Astrocyte (in vitro differentiated cells and primary cell): Measurements from ENCODE around the gene HOXD13. TPM values are rescaled to one million over a fixed set of nuclear protein-coding genes. Genes with fewer than 3 reads are reported as not detected.

Experiments
- DNase-seq: peaks from one replicate; pipeline ENCODE4 v3.0.0-alpha.2; 2010; ENCODE audit warnings: low read depth
- FAIRE-seq: peaks from 2 replicates; lab custom pipeline; 2011; peaks lifted over from hg19 to GRCh38; lab: Jason Lieb, UNC
- H2AFZ ChIP-seq: 2 replicates; pipeline ENCODE4 v1.6.0; 2012; ENCODE audit warnings: low read depth, low read length, inconsistent platforms
- H3K27ac ChIP-seq: 2 replicates; pipeline ENCODE4 v1.5.1; 2011; ENCODE audit warnings: low read depth, low read length, inconsistent platforms
- H3K27me3 ChIP-seq: 2 replicates; pipeline ENCODE4 v1.6.0; 2011; ENCODE audit warnings: low read length, inconsistent platforms; ENCODE audit not compliant: insufficient read depth
- H3K36me3 ChIP-seq: 2 replicates; pipeline ENCODE4 v1.5.1; 2011; ENCODE audit warnings: low read length, inconsistent platforms; ENCODE audit not compliant: insufficient read depth
- H3K4me1 ChIP-seq: 2 replicates; pipeline ENCODE4 v1.5.1; 2011; ENCODE audit warnings: low read length, inconsistent platforms; ENCODE audit not compliant: insufficient read depth
- H3K4me2 ChIP-seq: 2 replicates; pipeline ENCODE4 v1.6.0; 2012; ENCODE audit warnings: low read length, inconsistent platforms
- H3K4me3 ChIP-seq: 2 replicates; pipeline ENCODE4 v1.5.1; 2011; ENCODE audit warnings: low read depth, mild to moderate bottlenecking, low read length, inconsistent platforms; ENCODE audit not compliant: insufficient read depth
- H3K79me2 ChIP-seq: 2 replicates; pipeline ENCODE4 v1.6.0; 2012; ENCODE audit warnings: mild to moderate bottlenecking, low read length, inconsistent platforms; ENCODE audit not compliant: insufficient read depth
- H3K9ac ChIP-seq: 2 replicates; pipeline ENCODE4 v1.6.0; 2012; ENCODE audit warnings: mild to moderate bottlenecking, low read length, inconsistent platforms
- H3K9me3 ChIP-seq: 2 replicates; pipeline ENCODE4 v1.5.1; 2012; ENCODE audit warnings: low read depth, mild to moderate bottlenecking, low read length, inconsistent platforms; ENCODE audit not compliant: insufficient read depth
- H4K20me1 ChIP-seq: 2 replicates; pipeline ENCODE4 v1.6.0; 2012; ENCODE audit warnings: low read length, inconsistent platforms; ENCODE audit not compliant: insufficient read depth
- H3K27ac Mint-ChIP-seq: one replicate; pipeline ENCODE4 v1.8.0; 2021; ENCODE audit warnings: mild to moderate bottlenecking, mixed read lengths; ENCODE audit not compliant: unreplicated experiment
- H3K27me3 Mint-ChIP-seq: one replicate; pipeline ENCODE4 v1.8.0; 2021; ENCODE audit warnings: low read depth, mixed read lengths; ENCODE audit not compliant: unreplicated experiment
- H3K36me3 Mint-ChIP-seq: one replicate; pipeline ENCODE4 v1.8.0; 2021; ENCODE audit warnings: low read depth, mixed read lengths; ENCODE audit not compliant: unreplicated experiment
- H3K4me1 Mint-ChIP-seq: one replicate; pipeline ENCODE4 v1.8.0; 2021; ENCODE audit warnings: low read depth, mixed read lengths; ENCODE audit not compliant: unreplicated experiment
- H3K4me3 Mint-ChIP-seq: one replicate; pipeline ENCODE4 v1.8.0; 2021; ENCODE audit warnings: mild to moderate bottlenecking, moderate library complexity, mixed read lengths; ENCODE audit not compliant: unreplicated experiment
- H3K9me3 Mint-ChIP-seq: one replicate; pipeline ENCODE4 v1.8.0; 2021; ENCODE audit warnings: mild to moderate bottlenecking, mixed read lengths; ENCODE audit not compliant: unreplicated experiment
- CTCF ChIP-seq: IDR thresholded peaks from 2 replicates; pipeline ENCODE4 v1.5.1; 2011; ENCODE audit warnings: low read depth, mild to moderate bottlenecking, inconsistent platforms, low read length, moderate library complexity; ENCODE audit not compliant: insufficient read depth
- EZH2 ChIP-seq: IDR thresholded peaks from 2 replicates; pipeline ENCODE4 v1.6.1; 2012; ENCODE audit warnings: mild to moderate bottlenecking, low read length, inconsistent platforms; ENCODE audit not compliant: insufficient read depth
- total RNA-seq: library from RNA; stranded (reverse); gene quantifications from 2 replicates; pipeline ENCODE4 v1.2.1, GENCODE V29; 2021

Gene HOXD13
- total RNA-seq, 1 donor from 2014 or later, result not detected

DNA sequence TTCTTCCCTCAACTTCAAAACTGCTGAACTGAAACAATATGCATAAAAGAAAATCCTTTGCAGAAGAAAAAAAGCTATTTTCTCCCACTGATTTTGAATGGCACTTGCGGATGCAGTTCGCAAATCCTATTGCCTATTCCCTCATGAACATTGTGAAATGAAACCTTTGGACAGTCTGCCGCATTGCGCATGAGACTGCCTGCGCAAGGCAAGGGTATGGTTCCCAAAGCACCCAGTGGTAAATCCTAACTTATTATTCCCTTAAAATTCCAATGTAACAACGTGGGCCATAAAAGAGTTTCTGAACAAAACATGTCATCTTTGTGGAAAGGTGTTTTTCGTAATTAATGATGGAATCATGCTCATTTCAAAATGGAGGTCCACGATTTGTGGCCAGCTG is 45.4 kb downstream of the HOXD13 start:
- Histone ChIP-seq H3K9me3 (peaks cover 6% of the 10 kb centered on the region), H3K79me2 (no peaks in the 10 kb centered on the region), H3K36me3 (no peaks in the 10 kb centered on the region), H3K27me3 (peaks cover 85% of the 10 kb centered on the region), H3K4me2 (no peak overlapping the region), H4K20me1 (no peaks in the 10 kb centered on the region), H3K4me1 (peaks cover 8% of the 10 kb centered on the region), H2AFZ (no peak overlapping the region), H3K9ac (no peak overlapping the region), H3K27ac (no peak overlapping the region), H3K4me3 (no peak overlapping the region)
- H3K27me3 Mint-ChIP-seq, result peaks cover 92% of the 10 kb centered on the region
- FAIRE-seq, result no peak
- H3K27ac Mint-ChIP-seq, result no peak overlapping the region
- H3K36me3 Mint-ChIP-seq, result peaks cover 2% of the 10 kb centered on the region
- no peak overlapping the region for H3K4me3 Mint-ChIP-seq
- no peak for DNase-seq
- H3K9me3 Mint-ChIP-seq, result peaks cover 35% of the 10 kb centered on the region
- TF ChIP-seq EZH2 (no peak), CTCF (no peak)
- H3K4me1 Mint-ChIP-seq, result no peaks in the 10 kb centered on the region

DNA sequence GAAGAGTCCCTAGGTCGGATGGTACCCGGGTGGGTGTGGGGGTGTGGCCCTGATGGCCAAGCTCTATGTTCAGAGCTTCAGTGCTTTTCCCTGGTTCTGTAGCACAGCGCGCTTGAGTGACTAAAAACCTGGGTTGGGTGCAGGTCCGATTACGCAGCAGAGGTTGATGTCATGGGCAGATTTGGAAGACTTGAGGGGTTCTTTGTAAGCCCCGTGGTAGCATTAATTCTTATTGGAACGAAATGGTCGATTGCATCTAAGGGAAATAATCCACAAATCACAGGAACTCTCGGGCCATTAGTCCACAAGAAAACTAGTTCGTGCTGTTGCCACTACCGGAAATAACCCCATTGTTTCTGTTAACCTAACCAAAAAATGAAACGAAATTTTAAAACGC is 46.0 kb downstream of the HOXD13 start:
- Histone ChIP-seq H3K27ac (no peak overlapping the region), H3K4me1 (peaks cover 8% of the 10 kb centered on the region), H3K4me2 (no peak overlapping the region), H3K9ac (no peak overlapping the region), H3K4me3 (no peak overlapping the region), H3K79me2 (no peaks in the 10 kb centered on the region), H3K9me3 (peaks cover 6% of the 10 kb centered on the region), H3K36me3 (no peaks in the 10 kb centered on the region), H4K20me1 (no peaks in the 10 kb centered on the region), H2AFZ (no peak overlapping the region), H3K27me3 (peaks cover 85% of the 10 kb centered on the region)
- Mint-ChIP-seq H3K4me3 (no peak overlapping the region), H3K36me3 (peaks cover 2% of the 10 kb centered on the region), H3K9me3 (peaks cover 37% of the 10 kb centered on the region), H3K4me1 (no peaks in the 10 kb centered on the region), H3K27me3 (peaks cover 92% of the 10 kb centered on the region), H3K27ac (no peak overlapping the region)
- no peak for TF ChIP-seq CTCF
- TF ChIP-seq EZH2, result no peak
- FAIRE-seq (no peak), DNase-seq (no peak)

DNA sequence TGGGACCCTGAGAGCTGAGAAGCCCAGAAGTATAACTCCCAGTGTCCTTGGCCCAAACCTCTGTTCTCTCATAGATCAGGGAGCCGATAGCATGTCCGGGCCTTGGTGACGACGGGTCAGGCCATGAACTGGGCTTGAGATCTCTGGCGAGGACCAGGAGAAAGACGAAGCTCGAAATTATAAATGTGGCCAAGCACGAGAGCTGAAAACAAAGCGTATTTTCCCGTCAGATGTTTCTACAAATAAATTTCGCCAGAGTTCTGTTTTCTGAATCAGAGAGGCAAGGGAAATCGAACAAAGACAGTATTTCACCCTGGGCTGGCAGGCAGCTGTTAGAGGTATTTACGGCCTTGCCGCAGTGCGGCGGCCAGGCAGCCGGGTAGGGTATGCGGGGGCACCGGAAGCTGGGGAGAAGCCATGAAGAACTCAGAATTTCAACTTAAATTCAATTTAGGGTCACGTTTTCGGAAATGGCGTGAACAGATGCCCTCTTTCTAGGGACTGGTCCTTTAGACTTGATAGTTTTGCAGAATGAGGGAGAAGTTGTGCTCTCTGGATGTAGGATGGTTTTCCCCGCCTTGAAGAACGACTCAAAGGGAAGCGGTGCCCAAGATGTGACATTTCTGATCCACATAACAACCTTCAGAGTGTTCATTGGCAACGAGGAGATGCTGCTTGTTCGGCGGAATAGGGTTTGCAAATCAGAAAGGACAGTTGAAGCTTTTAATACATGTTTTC is 46.6 kb downstream of the HOXD13 start:
- Mint-ChIP-seq H3K27me3 (peaks cover 92% of the 10 kb centered on the region), H3K9me3 (peaks cover 42% of the 10 kb centered on the region), H3K4me1 (no peaks in the 10 kb centered on the region), H3K36me3 (peaks cover 2% of the 10 kb centered on the region), H3K27ac (no peak overlapping the region), H3K4me3 (no peak overlapping the region)
- Histone ChIP-seq H3K9ac (no peak overlapping the region), H4K20me1 (no peaks in the 10 kb centered on the region), H3K79me2 (no peaks in the 10 kb centered on the region), H3K4me1 (peaks cover 8% of the 10 kb centered on the region), H3K9me3 (peaks cover 6% of the 10 kb centered on the region), H3K36me3 (no peaks in the 10 kb centered on the region), H3K4me2 (peak overlapping the region; percentile 19), H3K27me3 (peaks cover 85% of the 10 kb centered on the region), H3K4me3 (no peak overlapping the region), H2AFZ (no peak overlapping the region), H3K27ac (no peak overlapping the region)
- TF ChIP-seq CTCF, result no peak
- TF ChIP-seq EZH2, result peak; percentile 45
- no peak for FAIRE-seq
- no peak for DNase-seq
